Ishikawa (cell line): Measurements from ENCODE around the gene SLC7A14.

Experiments
- EGR1 ChIP-seq: IDR thresholded peaks from 2 replicates; pipeline ENCODE4 v1.6.1; 2012
- EP300 ChIP-seq: IDR thresholded peaks from 2 replicates; pipeline ENCODE4 v1.6.1; 2012; ENCODE audit warnings: borderline replicate concordance
- FOXM1 ChIP-seq: IDR thresholded peaks from 2 replicates; pipeline ENCODE4 v1.6.1; 2012; ENCODE audit warnings: low read depth, borderline replicate concordance
- NFIC ChIP-seq: IDR thresholded peaks from 2 replicates; pipeline ENCODE4 v1.6.1; 2012
- RAD21 ChIP-seq: IDR thresholded peaks from 2 replicates; pipeline ENCODE4 v1.6.1; 2012; ENCODE audit warnings: low read depth
- TAF1 ChIP-seq: IDR thresholded peaks from 2 replicates; pipeline ENCODE4 v1.6.1; 2012; ENCODE audit warnings: low read depth, mild to moderate bottlenecking
- TCF12 ChIP-seq: IDR thresholded peaks from 2 replicates; pipeline ENCODE4 v1.6.1; 2012; ENCODE audit warnings: low read depth
- YY1 ChIP-seq: IDR thresholded peaks from 2 replicates; pipeline ENCODE4 v1.6.1; 2012; ENCODE audit warnings: low read depth
- TF ChIP-seq, protein P1 (sequence below): IDR thresholded peaks from 2 replicates; pipeline ENCODE4 v1.6.1; 2012
- TF ChIP-seq, protein P2 (sequence below): IDR thresholded peaks from 2 replicates; pipeline ENCODE4 v1.6.1; 2012; ENCODE audit warnings: low read depth, mild to moderate bottlenecking

- TF ChIP-seq NFIC (no peak), TCF12 (no peak), RAD21 (peak; percentile 75), EP300 (no peak), YY1 (no peak), EGR1 (no peak), TAF1 (no peak), FOXM1 (no peak)
- TF ChIP-seq, protein P1, sequence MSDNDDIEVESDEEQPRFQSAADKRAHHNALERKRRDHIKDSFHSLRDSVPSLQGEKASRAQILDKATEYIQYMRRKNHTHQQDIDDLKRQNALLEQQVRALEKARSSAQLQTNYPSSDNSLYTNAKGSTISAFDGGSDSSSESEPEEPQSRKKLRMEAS: no peak
- TF ChIP-seq, protein P2, sequence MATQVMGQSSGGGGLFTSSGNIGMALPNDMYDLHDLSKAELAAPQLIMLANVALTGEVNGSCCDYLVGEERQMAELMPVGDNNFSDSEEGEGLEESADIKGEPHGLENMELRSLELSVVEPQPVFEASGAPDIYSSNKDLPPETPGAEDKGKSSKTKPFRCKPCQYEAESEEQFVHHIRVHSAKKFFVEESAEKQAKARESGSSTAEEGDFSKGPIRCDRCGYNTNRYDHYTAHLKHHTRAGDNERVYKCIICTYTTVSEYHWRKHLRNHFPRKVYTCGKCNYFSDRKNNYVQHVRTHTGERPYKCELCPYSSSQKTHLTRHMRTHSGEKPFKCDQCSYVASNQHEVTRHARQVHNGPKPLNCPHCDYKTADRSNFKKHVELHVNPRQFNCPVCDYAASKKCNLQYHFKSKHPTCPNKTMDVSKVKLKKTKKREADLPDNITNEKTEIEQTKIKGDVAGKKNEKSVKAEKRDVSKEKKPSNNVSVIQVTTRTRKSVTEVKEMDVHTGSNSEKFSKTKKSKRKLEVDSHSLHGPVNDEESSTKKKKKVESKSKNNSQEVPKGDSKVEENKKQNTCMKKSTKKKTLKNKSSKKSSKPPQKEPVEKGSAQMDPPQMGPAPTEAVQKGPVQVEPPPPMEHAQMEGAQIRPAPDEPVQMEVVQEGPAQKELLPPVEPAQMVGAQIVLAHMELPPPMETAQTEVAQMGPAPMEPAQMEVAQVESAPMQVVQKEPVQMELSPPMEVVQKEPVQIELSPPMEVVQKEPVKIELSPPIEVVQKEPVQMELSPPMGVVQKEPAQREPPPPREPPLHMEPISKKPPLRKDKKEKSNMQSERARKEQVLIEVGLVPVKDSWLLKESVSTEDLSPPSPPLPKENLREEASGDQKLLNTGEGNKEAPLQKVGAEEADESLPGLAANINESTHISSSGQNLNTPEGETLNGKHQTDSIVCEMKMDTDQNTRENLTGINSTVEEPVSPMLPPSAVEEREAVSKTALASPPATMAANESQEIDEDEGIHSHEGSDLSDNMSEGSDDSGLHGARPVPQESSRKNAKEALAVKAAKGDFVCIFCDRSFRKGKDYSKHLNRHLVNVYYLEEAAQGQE: no peak
Measured at GRCh38 chr3:170410428-170411029, 175.3 kb downstream of the SLC7A14 start.
